HepG2 (cell line): ENCODE results near the gene ZNF207. TPM values are rescaled to one million over a fixed set of nuclear protein-coding genes. Genes with fewer than 3 reads are reported as not detected.

ENCODE experiments used
- ATAC-seq: fragments of 200-7000 bp; cut with Tn5 transposase; 3 replicates; pipeline ENCODE4 v1.9.1; 2020; ENCODE audit warnings: mild to moderate bottlenecking, moderate library complexity
- BruUV-seq: library from RNA; stranded (reverse); fragments of 400-500 nt; replicated peaks from 2 replicates; lab custom pipeline; 2021; lab: Mats Ljungman, UMichigan
- CTCF ChIA-PET: fragments of 300-600 bp; formaldehyde crosslinking; extraction: SDS; loops from one replicate; lab custom pipeline; 2021; ENCODE audit warnings: low total read pairs, inconsistent platforms, low intra/inter-chr PET ratio; lab: Yijun Ruan, JAX
- POLR2A ChIA-PET: fragments of 350-600 bp; sonication (Branson Sonifier 250); formaldehyde crosslinking; loops from one replicate; lab custom pipeline; 2020; ENCODE audit warnings: antibody characterized with exemption, inconsistent platforms; lab: Yijun Ruan, JAX
- DNase-seq: peaks from one replicate; pipeline ENCODE4 v3.0.0-alpha.2; 2015; ENCODE audit warnings: low spot score
- FAIRE-seq: peaks from 3 replicates; lab custom pipeline; 2011; peaks lifted over from hg19 to GRCh38; lab: Jason Lieb, UNC
- H2AFZ ChIP-seq: one replicate; pipeline ENCODE4 v1.6.1; 2011; ENCODE audit warnings: low read length, inconsistent platforms
- H3K27ac ChIP-seq: fragments of 300-600 bp; 3 replicates; pipeline ENCODE4 v1.8.0; 2011; ENCODE audit warnings: mixed run types, mild to moderate bottlenecking, mixed read lengths, low read length, inconsistent platforms; ENCODE audit not compliant: insufficient read depth; ENCODE audit errors: extremely low read length
- H3K27me3 ChIP-seq, 2 experiments: fragments of 200-600 bp in 1 of 2; 2 replicates in 1 of 2; 3 replicates in 1 of 2; pipeline versions ENCODE4 v1.6.0 to v1.8.0; 2011; ENCODE audit warnings: low read length in 2 of 2, mild to moderate bottlenecking in 2 of 2, moderate library complexity in 2 of 2, inconsistent platforms in 1 of 2; ENCODE audit not compliant: insufficient read depth in 2 of 2, control insufficient read depth in 1 of 2
- H3K36me3 ChIP-seq, 2 experiments: fragments of 200-600 bp in 1 of 2; replicated peaks in 1 of 2; 2 replicates in 1 of 2; 3 replicates in 1 of 2; pipeline versions ENCODE4 v1.5.1 to v1.8.0; 2011; ENCODE audit warnings: low read length in 2 of 2, inconsistent platforms in 1 of 2; ENCODE audit not compliant: insufficient read depth in 2 of 2, control insufficient read depth in 1 of 2
- H3K4me1 ChIP-seq: 2 replicates; pipeline ENCODE4 v1.5.1; 2012; ENCODE audit warnings: low read length, inconsistent platforms; ENCODE audit not compliant: insufficient read depth
- H3K4me2 ChIP-seq: 2 replicates; pipeline ENCODE4 v1.6.0; 2011; ENCODE audit warnings: low read depth, low read length, inconsistent platforms
- H3K4me3 ChIP-seq, 3 experiments: fragments of 200-600 bp in 1 of 3; sonication (generic), shearing (Covaris generic) in 1 of 3; replicated peaks in 1 of 3; 2 replicates each; pipeline ENCODE4 v1.5.1; 2011 to 2016; ENCODE audit warnings: low read length in 3 of 3, inconsistent platforms in 2 of 3, low read depth in 2 of 3, mild to moderate bottlenecking in 2 of 3, control low read depth in 1 of 3, mixed read lengths in 1 of 3; ENCODE audit not compliant: insufficient read depth in 1 of 3
- H3K79me2 ChIP-seq: one replicate; pipeline ENCODE4 v1.6.1; 2011; ENCODE audit warnings: low read length, inconsistent platforms; ENCODE audit not compliant: insufficient read depth
- H3K9ac ChIP-seq: 2 replicates; pipeline ENCODE4 v1.6.0; 2011; ENCODE audit warnings: mild to moderate bottlenecking, low read depth, low read length, inconsistent platforms; ENCODE audit not compliant: insufficient read depth
- H3K9me3 ChIP-seq: 2 replicates; pipeline ENCODE4 v1.5.1; 2012; ENCODE audit warnings: mild to moderate bottlenecking, low read length
- H4K20me1 ChIP-seq: 2 replicates; pipeline ENCODE4 v1.6.0; 2011; ENCODE audit warnings: inconsistent platforms, mild to moderate bottlenecking, low read length, moderate library complexity; ENCODE audit not compliant: insufficient read depth
- ATRX ChIP-seq: sonication (generic); formaldehyde crosslinking; IDR thresholded peaks from 2 replicates; pipeline ENCODE4 v1.4.0; 2020; ENCODE audit warnings: missing genetic modification reagents, borderline replicate concordance
- CCAR2 ChIP-seq: fragments of 200-400 bp; formaldehyde crosslinking; optimal IDR thresholded peaks from 2 replicates; pipeline ENCODE3; 2018; ENCODE audit warnings: low read depth, mild to moderate bottlenecking, low read length, moderate library complexity
- LCORL ChIP-seq, 2 experiments: fragments of 450-650 bp in 1 of 2; sonication (generic) in 1 of 2; formaldehyde crosslinking in 1 of 2; IDR thresholded peaks; 2 replicates each; pipeline versions ENCODE4 v1.5.0 to v1.6.1; 2017 to 2020; ENCODE audit warnings: antibody characterized with exemption in 1 of 2, missing genetic modification reagents in 1 of 2
- MAFF ChIP-seq: IDR thresholded peaks from 2 replicates; pipeline ENCODE4 v1.6.1; 2011; ENCODE audit warnings: low read depth, low read length, improper control_type of control experiment
- NPAS2 ChIP-seq: sonication (generic); formaldehyde crosslinking; IDR thresholded peaks from 2 replicates; pipeline ENCODE4 v1.8.0; 2022; ENCODE audit warnings: mild to moderate bottlenecking, missing genetic modification reagents, borderline replicate concordance
- PHF21A ChIP-seq: sonication (generic); formaldehyde crosslinking; IDR thresholded peaks from 2 replicates; pipeline ENCODE4 v1.5.0; 2020; ENCODE audit warnings: mild to moderate bottlenecking, missing genetic modification reagents
- TP53 ChIP-seq: sonication (generic); formaldehyde crosslinking; conservative IDR thresholded peaks from 2 replicates; pipeline ENCODE4 v1.4.0; 2020; ENCODE audit warnings: missing genetic modification reagents
- ZBTB38 ChIP-seq: sonication (generic); formaldehyde crosslinking; IDR thresholded peaks from 2 replicates; pipeline ENCODE4 v1.5.1; 2020; ENCODE audit warnings: mild to moderate bottlenecking, missing genetic modification reagents
- ZNF143 ChIP-seq: sonication (generic); formaldehyde crosslinking; IDR thresholded peaks from 2 replicates; pipeline ENCODE4 v1.4.0; 2020; ENCODE audit warnings: missing genetic modification reagents
- ZNF432 ChIP-seq: sonication (generic); formaldehyde crosslinking; IDR thresholded peaks from 2 replicates; pipeline ENCODE4 v1.5.0; 2020; ENCODE audit warnings: missing genetic modification reagents, mild to moderate bottlenecking, borderline replicate concordance
- ZNF558 ChIP-seq: sonication (generic); formaldehyde crosslinking; IDR thresholded peaks from 2 replicates; pipeline ENCODE4 v1.9.0; 2022; ENCODE audit warnings: mild to moderate bottlenecking, missing genetic modification reagents, borderline replicate concordance
- ZNF678 ChIP-seq: sonication (generic); formaldehyde crosslinking; IDR thresholded peaks from 2 replicates; pipeline ENCODE4 v1.4.0; 2020; ENCODE audit warnings: mild to moderate bottlenecking, missing genetic modification reagents
- WGBS: methylation state at CpG from one replicate; pipeline ENCODE4 v1.1.6; 2017; ENCODE audit warnings: low lambda C conversion rate; 5-methylcytosine and 5-hydroxymethylcytosine counted together
- in situ Hi-C: cut with HindIII; loops from 2 replicates; pipeline ENCODE4 v1.10.0; 2017; ENCODE audit warnings: low pct_unique_long_range_greater_than_20kb; ENCODE audit not compliant: extremely low pct_ligation_motif_present
- intact Hi-C: fragments of 100-400 bp; cut with micrococcal nuclease; formaldehyde crosslinking; loops from one replicate; pipeline ENCODE4 v1.10.0; 2022; ENCODE audit not compliant: unreplicated experiment
- polyA plus RNA-seq, 8 experiments: library from polyadenylated mRNA; depleted of rRNA in 3 of 8; stranded (reverse) in 7 of 8; unstranded in 1 of 8; fragments of >200 nt; fragmentation: Illumina TruSeq in 4 of 8; extraction: Trizol in 4 of 8; gene quantifications; 2 replicates each; pipeline versions ENCODE4 v1.2.1 to v1.2.3, GENCODE V29; 2011 to 2016; ENCODE audit warnings: low read depth in 4 of 8, missing spikeins in 1 of 8, mixed read lengths in 1 of 8; ENCODE audit not compliant: insufficient read depth in 1 of 8
- total RNA-seq, 5 experiments: library from RNA; depleted of rRNA; stranded (reverse); fragments of >200 nt; fragmentation: Illumina TruSeq; extraction: Trizol; gene quantifications; 2 replicates each; pipeline ENCODE4 v1.2.3, GENCODE V29; 2016; ENCODE audit warnings: low read depth in 1 of 5
- TF ChIP-seq, protein P1 (sequence below): IDR thresholded peaks from 2 replicates; pipeline ENCODE4 v1.4.0; 2020; ENCODE audit warnings: mild to moderate bottlenecking, missing genetic modification reagents

The ZNF207 gene
- total and polyA plus RNA-seq, 2 of the 13 experiments (the other 11 are each of a cell fraction or from before 2014, with no cell fraction given): 150 to 164 TPM

DNA sequence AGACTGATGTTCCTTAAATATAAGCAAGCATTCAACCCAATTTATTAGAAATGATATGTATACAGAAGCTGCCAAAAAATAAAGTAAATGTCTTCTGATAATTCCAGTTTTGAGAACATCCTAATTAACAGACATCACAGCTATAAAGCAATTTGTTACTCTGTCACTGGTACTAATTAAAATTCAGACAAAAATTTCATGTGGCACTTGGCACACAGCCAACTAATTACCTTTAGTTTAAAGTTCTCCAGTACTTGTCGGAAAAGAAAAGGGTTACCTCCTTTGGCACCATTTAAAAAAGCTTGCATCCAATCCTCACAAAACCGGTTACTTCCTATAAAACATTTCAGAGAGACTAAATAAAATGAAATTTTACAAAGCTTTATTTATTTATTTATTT is 16.8 kb upstream of the ZNF207 start:
- Histone ChIP-seq H4K20me1 (no peaks in the 10 kb centered on the region), H3K4me2 (no peak overlapping the region), H3K9ac (no peak overlapping the region), H3K27ac (no peak overlapping the region), H3K79me2 (no peaks in the 10 kb centered on the region), H2AFZ (no peak overlapping the region), H3K4me3 (no peak overlapping the region), H3K36me3 (peaks cover 3 to 23% of the 10 kb centered on the region in 2 experiments; a peak in 3 of 5 replicates), H3K4me1 (no peaks in the 10 kb centered on the region), H3K9me3 (no peaks in the 10 kb centered on the region), H3K27me3 (no peaks in the 10 kb centered on the region)
- WGBS: 97% methylated on average over 2 of the region's 2 CpGs
- intact Hi-C loops: no loop called here
- FAIRE-seq (no peak), ATAC-seq (no peak), DNase-seq (no peak)
- BruUV-seq: no TSS peak
- in situ Hi-C loops: no loop called here
- CTCF ChIA-PET: no interaction called here
- TF ChIP-seq CCAR2: no peak
- TF ChIP-seq LCORL (IDR thresholded peaks at IDR 0.05): peak; percentile 87
- TF ChIP-seq LCORL (CRISPR knock-in tag; IDR thresholded peaks at IDR 0.05): no peak
- POLR2A ChIA-PET: no interaction called here

DNA sequence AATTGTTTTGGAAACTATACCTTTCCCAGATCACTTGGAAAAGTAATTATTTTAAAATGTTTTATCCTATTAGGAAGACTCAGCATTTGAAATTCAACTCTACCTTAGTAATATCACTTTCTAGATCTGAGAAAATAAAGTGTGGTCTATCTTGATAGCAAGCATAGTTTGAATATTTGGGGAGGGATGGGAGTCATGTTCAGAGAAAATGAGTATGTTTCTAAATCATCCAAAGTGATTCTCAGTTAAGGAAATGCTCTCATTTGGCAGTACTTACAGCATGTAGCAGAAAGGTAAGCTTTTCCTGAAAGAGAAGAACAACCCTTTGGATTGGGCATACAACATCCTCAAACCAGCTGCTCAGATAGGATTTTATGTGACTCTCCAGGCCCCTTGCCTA is 14.9 kb upstream of the ZNF207 start:
- no peak overlapping the region for H2AFZ ChIP-seq
- TF ChIP-seq ZNF678 (CRISPR knock-in tag) (no peak), ZBTB38 (CRISPR knock-in tag) (no peak), PHF21A (CRISPR knock-in tag) (no peak), TP53 (CRISPR knock-in tag) (no peak), ZNF558 (CRISPR knock-in tag) (no peak), ZNF143 (no peak), MAFF (no peak), ATRX (CRISPR knock-in tag) (no peak), NPAS2 (no peak), ZNF432 (no peak)
- TF ChIP-seq, protein P1, sequence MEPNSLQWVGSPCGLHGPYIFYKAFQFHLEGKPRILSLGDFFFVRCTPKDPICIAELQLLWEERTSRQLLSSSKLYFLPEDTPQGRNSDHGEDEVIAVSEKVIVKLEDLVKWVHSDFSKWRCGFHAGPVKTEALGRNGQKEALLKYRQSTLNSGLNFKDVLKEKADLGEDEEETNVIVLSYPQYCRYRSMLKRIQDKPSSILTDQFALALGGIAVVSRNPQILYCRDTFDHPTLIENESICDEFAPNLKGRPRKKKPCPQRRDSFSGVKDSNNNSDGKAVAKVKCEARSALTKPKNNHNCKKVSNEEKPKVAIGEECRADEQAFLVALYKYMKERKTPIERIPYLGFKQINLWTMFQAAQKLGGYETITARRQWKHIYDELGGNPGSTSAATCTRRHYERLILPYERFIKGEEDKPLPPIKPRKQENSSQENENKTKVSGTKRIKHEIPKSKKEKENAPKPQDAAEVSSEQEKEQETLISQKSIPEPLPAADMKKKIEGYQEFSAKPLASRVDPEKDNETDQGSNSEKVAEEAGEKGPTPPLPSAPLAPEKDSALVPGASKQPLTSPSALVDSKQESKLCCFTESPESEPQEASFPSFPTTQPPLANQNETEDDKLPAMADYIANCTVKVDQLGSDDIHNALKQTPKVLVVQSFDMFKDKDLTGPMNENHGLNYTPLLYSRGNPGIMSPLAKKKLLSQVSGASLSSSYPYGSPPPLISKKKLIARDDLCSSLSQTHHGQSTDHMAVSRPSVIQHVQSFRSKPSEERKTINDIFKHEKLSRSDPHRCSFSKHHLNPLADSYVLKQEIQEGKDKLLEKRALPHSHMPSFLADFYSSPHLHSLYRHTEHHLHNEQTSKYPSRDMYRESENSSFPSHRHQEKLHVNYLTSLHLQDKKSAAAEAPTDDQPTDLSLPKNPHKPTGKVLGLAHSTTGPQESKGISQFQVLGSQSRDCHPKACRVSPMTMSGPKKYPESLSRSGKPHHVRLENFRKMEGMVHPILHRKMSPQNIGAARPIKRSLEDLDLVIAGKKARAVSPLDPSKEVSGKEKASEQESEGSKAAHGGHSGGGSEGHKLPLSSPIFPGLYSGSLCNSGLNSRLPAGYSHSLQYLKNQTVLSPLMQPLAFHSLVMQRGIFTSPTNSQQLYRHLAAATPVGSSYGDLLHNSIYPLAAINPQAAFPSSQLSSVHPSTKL: no peak
- in situ Hi-C loops: no loop called here
- no peak overlapping the region for H3K4me2 ChIP-seq
- BruUV-seq: no TSS peak
- ChIA-PET POLR2A (no interaction called here), CTCF (no interaction called here)
- intact Hi-C loops: no loop called here
- H4K20me1 ChIP-seq: no peaks in the 10 kb centered on the region
- no peak overlapping the region for H3K27ac ChIP-seq
- FAIRE-seq (no peak), DNase-seq (no peak), ATAC-seq (no peak)
- no peak overlapping the region for H3K9ac ChIP-seq
- H3K27me3 ChIP-seq: no peaks in the 10 kb centered on the region
- no peaks in the 10 kb centered on the region for H3K9me3 ChIP-seq
- H3K4me1 ChIP-seq: no peaks in the 10 kb centered on the region
- peaks cover 5 to 23% of the 10 kb centered on the region in 2 experiments; a peak in 4 of 5 replicates for H3K36me3 ChIP-seq
- H3K4me3 ChIP-seq: no peak overlapping the region
- no peaks in the 10 kb centered on the region for H3K79me2 ChIP-seq
